ENCODE results near the gene COL6A1.

GRCh38 chr21:45988366-45989347 lies 7.1 kb downstream of the COL6A1 start:
- TF ChIP-seq POLR2A (IDR thresholded peaks at IDR 0.05; ENCODE audit: low read depth, low read length): no peak
- no peak for TF ChIP-seq CTCF (conservative IDR thresholded peaks at IDR 0.05; ENCODE audit: low read depth, low read length)

All from IMR-90 (cell line).